HG03439 (cell line): ENCODE data around the gene DNER.
"Not testable (repeated sequence)": the region's sequence is repeated elsewhere in the genome, so short reads cannot be mapped to it uniquely, and the experiment has no call there.

Experiments used
- ATAC-seq: cut with Tn5 transposase; IDR thresholded peaks from one replicate; pipeline ENCODE4 v1.9.1; 2021; ENCODE audit warnings: mild to moderate bottlenecking, moderate library complexity; ENCODE audit not compliant: unreplicated experiment

The DNER gene

GRCh38 chr2:229514273-229514895, 200.0 kb downstream of the DNER start:
- ATAC-seq, result no peak

GRCh38 chr2:229511524-229511923, 202.8 kb downstream of the DNER start:
- no peak for ATAC-seq

GRCh38 chr2:229506699-229507098, 207.7 kb downstream of the DNER start:
- not testable (repeated sequence) for ATAC-seq

- no peak for ATAC-seq
Observed at GRCh38 chr2:229501051-229501794, 213.1 kb downstream of the DNER start.

GRCh38 chr2:229492034-229492433, 222.3 kb downstream of the DNER start:
- ATAC-seq, result no peak

GRCh38 chr2:229490167-229490566, 224.2 kb downstream of the DNER start:
- ATAC-seq, result no peak

GRCh38 chr2:229489016-229489415, 225.3 kb downstream of the DNER start:
- no peak for ATAC-seq

GRCh38 chr2:229488232-229488631, 226.1 kb downstream of the DNER start:
- no peak for ATAC-seq

- no peak for ATAC-seq
Observed at GRCh38 chr2:229486673-229487072, 227.7 kb downstream of the DNER start.

- ATAC-seq, result no peak
Observed at GRCh38 chr2:229485857-229486256, 228.5 kb downstream of the DNER start.

- no peak for ATAC-seq
Observed at GRCh38 chr2:229477269-229477755, 237.0 kb downstream of the DNER start.

- ATAC-seq, result no peak
Observed at GRCh38 chr2:229475778-229476177, 238.6 kb downstream of the DNER start.

GRCh38 chr2:229474125-229474524, 240.2 kb downstream of the DNER start:
- ATAC-seq, result no peak

GRCh38 chr2:229470781-229471180, 243.6 kb downstream of the DNER start:
- no peak for ATAC-seq

- no peak for ATAC-seq
Observed at GRCh38 chr2:229467783-229468182, 246.6 kb downstream of the DNER start.

GRCh38 chr2:229463841-229464346, 250.5 kb downstream of the DNER start:
- no peak for ATAC-seq

- no peak for ATAC-seq
Observed at GRCh38 chr2:229462112-229462511, 252.2 kb downstream of the DNER start.

GRCh38 chr2:229456091-229456490, 258.3 kb downstream of the DNER start:
- no peak for ATAC-seq

- no peak for ATAC-seq
Observed at GRCh38 chr2:229454934-229455631, 259.3 kb downstream of the DNER start.

GRCh38 chr2:229453230-229453629, 261.1 kb downstream of the DNER start:
- no peak for ATAC-seq

- ATAC-seq, result no peak
Observed at GRCh38 chr2:229451852-229452251, 262.5 kb downstream of the DNER start.

GRCh38 chr2:229447227-229447626, 267.1 kb downstream of the DNER start:
- no peak for ATAC-seq
